Tibial nerve (tissue), 4 donors: Measurements from ENCODE around the gene MTHFD1L.

Experiments
- EP300 ChIP-seq, 2 donors: sonication (generic); formaldehyde crosslinking; IDR thresholded peaks; one replicate each; pipeline ENCODE4 v1.6.1; 2017; ENCODE audit warnings: antibody characterized with exemption in 2 of 2, mild to moderate bottlenecking in 1 of 2
- POLR2A ChIP-seq, 2 donors: fragments of 450-650 bp; IDR thresholded peaks; one replicate each; pipeline ENCODE4 v1.6.1; 2017; ENCODE audit warnings: antibody characterized with exemption in 2 of 2, mild to moderate bottlenecking in 2 of 2, moderate library complexity in 2 of 2
- TF ChIP-seq, protein P1 (sequence below), 5 experiments: fragments of 200-600 bp in 3 of 5; fragments of 450-650 bp in 2 of 5; sonication (generic) in 3 of 5; IDR thresholded peaks; one replicate each; pipeline ENCODE4 v1.5.1; 2016 to 2019; ENCODE audit warnings: antibody characterized with exemption in 5 of 5, mild to moderate bottlenecking in 3 of 5, moderate library complexity in 2 of 5

DNA sequence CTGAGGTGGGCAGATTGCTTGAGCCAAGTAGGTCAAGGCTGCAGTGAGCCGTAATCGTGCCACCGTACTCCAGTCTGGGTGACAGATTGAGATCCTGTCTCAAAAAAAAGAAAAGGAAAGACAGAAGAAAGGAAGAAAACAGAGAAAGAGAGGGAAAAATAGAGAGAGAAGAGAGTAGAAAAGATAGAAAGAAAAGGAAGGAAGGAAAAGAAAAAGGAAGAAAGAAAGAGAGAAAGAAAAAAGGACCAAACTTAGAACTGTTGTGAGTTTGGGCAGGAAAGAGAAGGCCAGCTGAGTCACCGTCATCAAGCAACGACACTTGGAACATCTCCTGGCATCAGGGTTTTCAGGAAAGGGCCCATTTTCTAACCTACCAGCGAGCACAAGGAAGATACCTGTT, 278.3 kb downstream of the MTHFD1L start:
- TF ChIP-seq POLR2A (IDR thresholded peaks at IDR 0.05): no peak
- no peak for TF ChIP-seq EP300 (IDR thresholded peaks at IDR 0.05)
- TF ChIP-seq, protein P1, sequence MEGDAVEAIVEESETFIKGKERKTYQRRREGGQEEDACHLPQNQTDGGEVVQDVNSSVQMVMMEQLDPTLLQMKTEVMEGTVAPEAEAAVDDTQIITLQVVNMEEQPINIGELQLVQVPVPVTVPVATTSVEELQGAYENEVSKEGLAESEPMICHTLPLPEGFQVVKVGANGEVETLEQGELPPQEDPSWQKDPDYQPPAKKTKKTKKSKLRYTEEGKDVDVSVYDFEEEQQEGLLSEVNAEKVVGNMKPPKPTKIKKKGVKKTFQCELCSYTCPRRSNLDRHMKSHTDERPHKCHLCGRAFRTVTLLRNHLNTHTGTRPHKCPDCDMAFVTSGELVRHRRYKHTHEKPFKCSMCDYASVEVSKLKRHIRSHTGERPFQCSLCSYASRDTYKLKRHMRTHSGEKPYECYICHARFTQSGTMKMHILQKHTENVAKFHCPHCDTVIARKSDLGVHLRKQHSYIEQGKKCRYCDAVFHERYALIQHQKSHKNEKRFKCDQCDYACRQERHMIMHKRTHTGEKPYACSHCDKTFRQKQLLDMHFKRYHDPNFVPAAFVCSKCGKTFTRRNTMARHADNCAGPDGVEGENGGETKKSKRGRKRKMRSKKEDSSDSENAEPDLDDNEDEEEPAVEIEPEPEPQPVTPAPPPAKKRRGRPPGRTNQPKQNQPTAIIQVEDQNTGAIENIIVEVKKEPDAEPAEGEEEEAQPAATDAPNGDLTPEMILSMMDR (IDR thresholded peaks at IDR 0.05): no peak
